GM12878 (cell line): ENCODE data around the gene CDC45. TPM values are rescaled to one million over a fixed set of nuclear protein-coding genes. Genes with fewer than 3 reads are reported as not detected.
A peak's percentile ranks its signal among the peaks of the same experiment; 100 is the strongest.

ENCODE experiments used
- ATAC-seq: fragments of 200-7000 bp; cut with Tn5 transposase; 3 replicates; pipeline ENCODE4 v1.9.1; 2020; ENCODE audit warnings: mild to moderate bottlenecking, moderate library complexity
- BruUV-seq: library from RNA; stranded (reverse); fragments of 400-500 nt; replicated peaks from 2 replicates; lab custom pipeline; 2021; lab: Mats Ljungman, UMichigan
- CTCF ChIA-PET: fragments of 300-600 bp; sonication (Branson Sonifier 250); formaldehyde crosslinking; extraction: SDS; loops from one replicate; lab custom pipeline; 2021; ENCODE audit warnings: inconsistent platforms; lab: Yijun Ruan, JAX
- POLR2A ChIA-PET: fragments of 350-600 bp; formaldehyde crosslinking; extraction: SDS; loops from one replicate; lab custom pipeline; 2021; ENCODE audit warnings: inconsistent platforms; lab: Charles Lee
- RAD21 ChIA-PET: fragments of 300-600 bp; sonication (Branson Sonifier 250); formaldehyde crosslinking; loops from one replicate; lab custom pipeline; 2023; ENCODE audit warnings: antibody characterized with exemption; ENCODE audit not compliant: unreplicated experiment; lab: Charles Lee
- SMC1A ChIA-PET: fragments of 300-600 bp; sonication (Branson Sonifier 250); formaldehyde crosslinking; loops from one replicate; lab custom pipeline; 2023; ENCODE audit not compliant: unreplicated experiment, uncharacterized antibody; lab: Charles Lee
- DNase-seq: peaks from one replicate; pipeline ENCODE4 v3.0.0-alpha.2; 2011; ENCODE audit warnings: low read depth, low spot score
- FAIRE-seq: peaks from 3 replicates; lab custom pipeline; 2011; peaks lifted over from hg19 to GRCh38; lab: Jason Lieb, UNC
- H2AFZ ChIP-seq: 2 replicates; pipeline ENCODE4 v1.6.0; 2011; ENCODE audit warnings: low read depth, low read length, control low read depth; ENCODE audit not compliant: control insufficient read depth
- H3K27ac ChIP-seq: 2 replicates; pipeline ENCODE4 v1.5.1; 2011; ENCODE audit warnings: control low read depth; ENCODE audit not compliant: control insufficient read depth, insufficient read depth
- H3K27me3 ChIP-seq, 2 experiments: replicated peaks in 1 of 2; 2 replicates each; pipeline versions ENCODE4 v1.6.0 to v1.6.1; 2011; ENCODE audit warnings: low read length in 1 of 2; ENCODE audit not compliant: control insufficient read depth in 2 of 2, insufficient read depth in 2 of 2
- H3K36me3 ChIP-seq, 2 experiments: 2 replicates each; pipeline ENCODE4 v1.5.1; 2011; ENCODE audit warnings: low read length in 1 of 2; ENCODE audit not compliant: control insufficient read depth in 2 of 2, insufficient read depth in 2 of 2
- H3K4me1 ChIP-seq: 2 replicates; pipeline ENCODE4 v1.6.1; 2011; ENCODE audit warnings: mild to moderate bottlenecking, low read length, moderate library complexity, mixed read lengths; ENCODE audit not compliant: control insufficient read depth, insufficient read depth
- H3K4me2 ChIP-seq: 2 replicates; pipeline ENCODE4 v1.6.0; 2011; ENCODE audit warnings: control low read depth; ENCODE audit not compliant: control insufficient read depth, insufficient read depth
- H3K4me3 ChIP-seq: fragments of 200-600 bp; sonication (generic); 2 replicates; pipeline ENCODE4 v1.5.1; 2016
- H3K79me2 ChIP-seq: 2 replicates; pipeline ENCODE4 v1.6.0; 2011; ENCODE audit warnings: low read length; ENCODE audit not compliant: control insufficient read depth, insufficient read depth
- H3K9ac ChIP-seq: 2 replicates; pipeline ENCODE4 v1.8.0; 2011; ENCODE audit warnings: low read length, control low read depth, mixed read lengths; ENCODE audit not compliant: control insufficient read depth, insufficient read depth
- H3K9me3 ChIP-seq: replicated peaks from 3 replicates; pipeline ENCODE4 v1.5.1; 2011; ENCODE audit warnings: mild to moderate bottlenecking, low read length; ENCODE audit not compliant: control insufficient read depth, insufficient read depth
- H4K20me1 ChIP-seq: 2 replicates; pipeline ENCODE4 v1.6.0; 2011; ENCODE audit not compliant: control insufficient read depth, insufficient read depth
- CREB1 ChIP-seq: IDR thresholded peaks from 2 replicates; pipeline ENCODE4 v1.6.1; 2012; ENCODE audit warnings: low read depth, mild to moderate bottlenecking, inconsistent platforms
- JUNB ChIP-seq: IDR thresholded peaks from 2 replicates; pipeline ENCODE4 v1.6.1; 2016; ENCODE audit warnings: antibody characterized with exemption, mild to moderate bottlenecking
- POU2F2 ChIP-seq: IDR thresholded peaks from 3 replicates; pipeline ENCODE4 v1.6.1; 2011; ENCODE audit warnings: low read depth, mild to moderate bottlenecking, low read length, borderline replicate concordance
- ZZZ3 ChIP-seq: IDR thresholded peaks from 2 replicates; pipeline ENCODE4 v1.6.1; 2011; ENCODE audit warnings: low read depth; ENCODE audit not compliant: control insufficient read depth, insufficient read length
- WGBS: methylation state at CpG from one replicate; pipeline ENCODE4 v1.1.6; 2016; ENCODE audit warnings: low lambda C conversion rate; ENCODE audit not compliant: insufficient replicate concordance, insufficient coverage; ENCODE audit errors: missing lambda C conversion rate; 5-methylcytosine and 5-hydroxymethylcytosine counted together
- in situ Hi-C: fragments of 300-500 bp; cut with MboI; formaldehyde crosslinking; loops from 9 replicates; pipeline ENCODE4 v1.14.3; 2018; ENCODE audit warnings: mixed read lengths
- intact Hi-C: fragments of 100-400 bp; cut with micrococcal nuclease; formaldehyde crosslinking; loops from one replicate; pipeline ENCODE4 v1.14.2; 2022; ENCODE audit not compliant: unreplicated experiment
- polyA plus RNA-seq, 11 experiments: library from polyadenylated mRNA; depleted of rRNA in 4 of 11; unstranded in 6 of 11; stranded (reverse) in 5 of 11; fragments of >200 nt; fragmentation: Nextera tagmentation in 4 of 11; fragmentation: Illumina TruSeq in 1 of 11; extraction: Ambion mirVana in 4 of 11; extraction: Trizol in 1 of 11; gene quantifications; 1 replicate in 1 of 11; 2 replicates in 10 of 11; pipeline versions ENCODE4 v1.2.1 to v1.2.3, GENCODE V29; 2011 to 2016; ENCODE audit warnings: inconsistent platforms in 2 of 11, missing spikeins in 2 of 11, low read depth in 1 of 11
- total RNA-seq, 4 experiments: library from RNA; depleted of rRNA in 3 of 4; stranded (reverse); fragments of >200 nt in 3 of 4; fragmentation: Illumina TruSeq in 1 of 4; extraction: Trizol in 1 of 4; gene quantifications; 2 replicates each; pipeline versions ENCODE4 v1.2.1 to v1.2.3, GENCODE V29; 2013 to 2021
- TF ChIP-seq, protein P1 (sequence below): fragments of 450-650 bp; IDR thresholded peaks from 2 replicates; pipeline ENCODE4 v1.6.1; 2016; ENCODE audit warnings: mild to moderate bottlenecking

Gene CDC45
- total and polyA plus RNA-seq, 10 of the 15 experiments (the other 5 are each of a cell fraction or from before 2014, with no cell fraction given) = 40.8 to 88.5 (median 54.2) TPM

DNA sequence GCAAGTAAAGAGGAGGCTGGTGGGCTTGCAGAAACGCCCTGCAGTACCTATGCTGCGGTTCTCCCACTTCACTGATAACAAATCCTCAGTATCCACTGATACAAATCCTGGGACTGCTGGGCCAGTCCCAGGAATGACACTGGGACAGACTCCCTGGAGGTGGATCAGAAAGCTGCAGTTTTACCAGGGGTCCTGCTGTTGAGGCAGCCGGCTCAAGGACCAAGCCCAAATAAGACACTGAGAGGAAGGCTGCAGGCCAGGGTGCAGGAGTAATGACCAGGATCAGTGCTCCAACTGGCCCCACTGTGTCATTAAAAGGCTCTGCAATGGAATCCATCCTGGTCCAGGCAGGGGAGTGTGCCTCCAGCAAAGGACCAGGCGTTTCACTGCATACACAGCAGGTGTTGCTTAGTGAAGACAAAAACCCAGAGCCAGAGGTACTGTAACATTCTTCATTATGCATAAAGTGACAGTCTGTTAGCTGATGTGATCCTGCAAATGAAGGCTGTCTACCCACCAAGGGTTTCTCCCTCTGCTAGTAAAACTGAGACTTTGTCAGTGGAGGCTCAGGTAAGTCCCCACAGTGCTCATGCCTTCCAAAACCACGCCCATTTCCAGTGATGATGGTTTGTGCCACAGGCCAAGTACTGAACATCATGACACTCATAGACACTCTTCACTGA is 30.8 kb upstream of the CDC45 start:
- Histone ChIP-seq H3K27me3 (no peaks in the 10 kb centered on the region), H3K4me1 (peaks cover 17% of the 10 kb centered on the region), H3K9me3 (no peaks in the 10 kb centered on the region), H3K79me2 (peaks cover 26% of the 10 kb centered on the region), H3K4me2 (peak overlapping the region; percentile 58), H3K27ac (peak overlapping the region; percentile 85; the same call in 1 of the 2 replicates), H3K4me3 (peak overlapping the region; percentile 95), H4K20me1 (no peaks in the 10 kb centered on the region), H3K9ac (no peak overlapping the region), H3K36me3 (peaks cover 12 to 29% of the 10 kb centered on the region in 2 experiments; a peak in 3 of 4 replicates), H2AFZ (no peak overlapping the region)
- intact Hi-C loops = loop anchor here (2.0 to 5.0 kb wide), 2 partner anchors 30 to 272 kb away; partner anchors contain the start of genes CDC45, SLC25A1 and UFD1
- ATAC-seq (peak; percentile 63), FAIRE-seq (peak; percentile 71), DNase-seq (no peak)
- BruUV-seq = no TSS peak
- in situ Hi-C loops = loop anchor here (25.0 kb wide), 1 partner anchor 1812 kb away; the partner anchor contains the start of genes ATP6V1E1 and BCL2L13
- CTCF ChIA-PET = no interaction called here
- TF ChIP-seq POU2F2 = 0 out of 3 replicates have a peak, but pooled peaks have one; percentile 55
- TF ChIP-seq CREB1 = 0 out of 2 replicates have a peak, but pooled peaks have one; percentile 14
- no peak for TF ChIP-seq ZZZ3
- TF ChIP-seq JUNB = no peak
- TF ChIP-seq, protein P1, sequence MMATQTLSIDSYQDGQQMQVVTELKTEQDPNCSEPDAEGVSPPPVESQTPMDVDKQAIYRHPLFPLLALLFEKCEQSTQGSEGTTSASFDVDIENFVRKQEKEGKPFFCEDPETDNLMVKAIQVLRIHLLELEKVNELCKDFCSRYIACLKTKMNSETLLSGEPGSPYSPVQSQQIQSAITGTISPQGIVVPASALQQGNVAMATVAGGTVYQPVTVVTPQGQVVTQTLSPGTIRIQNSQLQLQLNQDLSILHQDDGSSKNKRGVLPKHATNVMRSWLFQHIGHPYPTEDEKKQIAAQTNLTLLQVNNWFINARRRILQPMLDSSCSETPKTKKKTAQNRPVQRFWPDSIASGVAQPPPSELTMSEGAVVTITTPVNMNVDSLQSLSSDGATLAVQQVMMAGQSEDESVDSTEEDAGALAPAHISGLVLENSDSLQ = peak; percentile 30; the same call in 1 of the 2 replicates
- RAD21 ChIA-PET = no interaction called here
- WGBS = 52% methylated on average over 5 of the region's 5 CpGs
- SMC1A ChIA-PET = interaction anchor here (1.0 kb wide), 1 partner anchor 28 kb away, joined by 3 read pairs; no protein-coding TSS in a partner anchor
- POLR2A ChIA-PET = interaction anchor here (1.0 kb wide), 1 partner anchor 21 kb away, joined by 4 read pairs; no protein-coding TSS in a partner anchor
